Urinary bladder (tissue), 4 donors: ENCODE results near the gene UNC119B. TPM values are rescaled to one million over a fixed set of nuclear protein-coding genes. Genes with fewer than 3 reads are reported as not detected.

ENCODE experiments used
- DNase-seq: peaks from one replicate; pipeline ENCODE4 v3.0.0-alpha.2; 2015; ENCODE audit errors: extremely low spot score
- H3K27ac ChIP-seq: one replicate; pipeline ENCODE4 v1.5.1; 2013; ENCODE audit warnings: low read depth, mild to moderate bottlenecking, moderate library complexity
- H3K36me3 ChIP-seq: one replicate; pipeline ENCODE4 v1.6.1; 2013; ENCODE audit warnings: mild to moderate bottlenecking, moderate library complexity; ENCODE audit not compliant: insufficient read depth
- H3K4me1 ChIP-seq: one replicate; pipeline ENCODE4 v1.6.1; 2013; ENCODE audit warnings: mild to moderate bottlenecking, moderate library complexity; ENCODE audit not compliant: insufficient read depth
- H3K4me3 ChIP-seq: one replicate; pipeline ENCODE4 v1.5.1; 2013; ENCODE audit warnings: low read depth, low read length
- WGBS: extraction: QIAGEN DNeasy Blood & Tissue Kit; methylation state at CpG from one replicate; pipeline ENCODE4 v1.1.7; 2013; 5-methylcytosine and 5-hydroxymethylcytosine counted together
- polyA plus RNA-seq: library from polyadenylated mRNA; stranded (reverse); fragments of 200-250 nt; gene quantifications from one replicate; pipeline ENCODE4 v1.2.3, GENCODE V29; 2013
- total RNA-seq: library from RNA; depleted of rRNA; stranded (reverse); fragments of >200 nt; gene quantifications from one replicate; pipeline ENCODE4 v1.2.3, GENCODE V29; 2014
- donor health status: healthy with polysubstance abuse.
- donor health status: healthy.

The UNC119B gene
- total and polyA plus RNA-seq, 2 donors: 17.5 to 24.8 TPM

GRCh38 chr12:120680165-120680738 is 30.0 kb upstream of the UNC119B start:
- WGBS: 62% methylated on average over 5 of the region's 5 CpGs
- Histone ChIP-seq H3K36me3 (no peaks in the 10 kb centered on the region), H3K4me3 (no peak overlapping the region), H3K4me1 (no peaks in the 10 kb centered on the region), H3K27ac (no peak overlapping the region)
- DNase-seq: no peak

- WGBS: 69% methylated on average over 8 of the region's 8 CpGs
- DNase-seq: no peak
- Histone ChIP-seq H3K27ac (no peak overlapping the region), H3K4me1 (no peaks in the 10 kb centered on the region), H3K36me3 (no peaks in the 10 kb centered on the region), H3K4me3 (no peak overlapping the region)
Observed at GRCh38 chr12:120684523-120684932, 25.7 kb upstream of the UNC119B start.

- Histone ChIP-seq H3K27ac (no peak overlapping the region), H3K4me3 (no peak overlapping the region), H3K4me1 (peaks cover 1% of the 10 kb centered on the region), H3K36me3 (no peaks in the 10 kb centered on the region)
- 74% methylated on average over 3 of the region's 3 CpGs for WGBS
- DNase-seq: no peak
Observed at GRCh38 chr12:120685522-120685921, 24.7 kb upstream of the UNC119B start.

DNA sequence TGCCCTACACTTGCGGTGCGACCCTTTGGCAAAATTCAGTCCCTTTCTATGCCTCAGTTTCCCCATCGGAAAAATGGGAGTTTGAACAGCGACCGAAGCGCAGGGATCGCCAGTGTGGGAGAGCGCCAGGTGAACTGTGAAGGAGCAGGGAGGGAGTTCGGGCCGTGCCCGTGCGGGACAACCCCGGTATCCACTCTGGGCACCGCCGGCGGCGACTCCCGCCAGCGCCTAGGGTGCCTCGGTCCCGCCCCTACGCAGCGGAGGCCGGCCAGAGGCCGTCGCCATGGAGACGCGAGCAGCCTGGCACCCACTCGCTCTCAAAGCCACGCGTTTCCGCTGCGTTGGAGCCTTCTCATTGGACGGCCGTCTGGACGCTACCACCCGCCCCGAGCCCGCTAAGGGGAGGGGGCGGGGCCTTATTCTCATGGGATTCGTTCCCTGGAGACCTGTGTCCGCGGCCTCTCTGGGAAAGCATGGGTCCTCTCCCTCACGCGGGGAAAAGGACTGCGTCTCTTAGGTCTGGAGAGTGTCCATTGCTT is 24.0 kb upstream of the UNC119B start:
- peak; percentile 95 for DNase-seq
- Histone ChIP-seq H3K4me1 (peaks cover 2% of the 10 kb centered on the region), H3K36me3 (no peaks in the 10 kb centered on the region), H3K27ac (peak overlapping the region; percentile 55), H3K4me3 (peak overlapping the region; percentile 89)
- WGBS: under 1% methylated on average over 46 of the region's 46 CpGs

- Histone ChIP-seq H3K27ac (peak within 1 kb of the TSS; percentile 78), H3K36me3 (no peaks in the 10 kb centered on the region), H3K4me1 (peaks cover 2% of the 10 kb centered on the region), H3K4me3 (peak within 1 kb of the TSS; percentile 89)
- DNase-seq: peak; percentile 92
- under 1% methylated on average over 84 of the region's 84 CpGs for WGBS
Observed at GRCh38 chr12:120686690-120687577, 23.3 kb upstream of the UNC119B start, which contains the start of gene MLEC. Gene MLEC (plus strand): TSS chr12:120687149. CDS start chr12:120687297, 148 bp downstream.

- Histone ChIP-seq H3K36me3 (no peaks in the 10 kb centered on the region), H3K27ac (no peak overlapping the region), H3K4me1 (peaks cover 2% of the 10 kb centered on the region), H3K4me3 (peak overlapping the region; percentile 89)
- under 1% methylated on average over 31 of the region's 31 CpGs for WGBS
- no peak for DNase-seq
Observed at GRCh38 chr12:120687578-120688289, 22.5 kb upstream of the UNC119B start.

- peak overlapping the region; percentile 89 for H3K4me3 ChIP-seq
- 8% methylated on average over 6 of the region's 6 CpGs for WGBS
- H3K4me1 ChIP-seq: peaks cover 2% of the 10 kb centered on the region
- DNase-seq: no peak
- no peak overlapping the region for H3K27ac ChIP-seq
- no peaks in the 10 kb centered on the region for H3K36me3 ChIP-seq
Observed at GRCh38 chr12:120688527-120689071, 21.7 kb upstream of the UNC119B start.

GRCh38 chr12:120689397-120690082 is 20.7 kb upstream of the UNC119B start:
- Histone ChIP-seq H3K4me3 (no peak overlapping the region), H3K27ac (no peak overlapping the region), H3K4me1 (peaks cover 2% of the 10 kb centered on the region), H3K36me3 (peaks cover 2% of the 10 kb centered on the region)
- WGBS: 62% methylated on average over 6 of the region's 6 CpGs
- DNase-seq: no peak

- Histone ChIP-seq H3K4me3 (no peak overlapping the region), H3K27ac (no peak overlapping the region), H3K36me3 (peaks cover 5% of the 10 kb centered on the region), H3K4me1 (peaks cover 2% of the 10 kb centered on the region)
- 90% methylated on average over 2 of the region's 2 CpGs for WGBS
- no peak for DNase-seq
Observed at GRCh38 chr12:120690083-120690450, 20.2 kb upstream of the UNC119B start.

GRCh38 chr12:120690978-120691377 is 19.3 kb upstream of the UNC119B start:
- Histone ChIP-seq H3K36me3 (peaks cover 5% of the 10 kb centered on the region), H3K4me1 (peaks cover 2% of the 10 kb centered on the region), H3K27ac (no peak overlapping the region), H3K4me3 (no peak overlapping the region)
- DNase-seq: no peak
- 52% methylated on average over 3 of the region's 3 CpGs for WGBS

GRCh38 chr12:120692524-120693033 is 17.7 kb upstream of the UNC119B start:
- H3K36me3 ChIP-seq: peaks cover 5% of the 10 kb centered on the region
- DNase-seq: no peak
- no peak overlapping the region for H3K4me3 ChIP-seq
- 42% methylated on average over 11 of the region's 11 CpGs for WGBS
- H3K27ac ChIP-seq: no peak overlapping the region
- peaks cover 2% of the 10 kb centered on the region for H3K4me1 ChIP-seq

DNA sequence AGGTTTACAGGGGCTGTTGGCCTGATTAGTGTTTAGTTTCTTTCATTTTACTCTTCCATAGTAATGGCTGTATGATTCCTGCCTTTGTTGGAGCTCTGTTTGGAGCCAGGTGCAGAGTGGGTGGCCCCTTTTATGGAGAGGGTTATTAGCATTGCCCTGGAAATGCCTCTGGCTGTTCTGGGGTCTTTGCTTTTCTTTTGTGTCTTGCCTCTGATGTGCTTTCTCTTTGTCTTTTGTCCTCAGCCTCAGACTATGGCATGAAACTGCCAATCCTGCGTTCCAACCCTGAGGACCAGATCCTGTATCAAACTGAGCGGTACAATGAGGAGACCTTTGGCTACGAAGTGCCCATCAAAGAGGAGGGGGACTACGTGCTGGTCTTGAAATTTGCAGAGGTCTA is 16.4 kb upstream of the UNC119B start:
- Histone ChIP-seq H3K4me1 (peaks cover 2% of the 10 kb centered on the region), H3K36me3 (peaks cover 8% of the 10 kb centered on the region), H3K27ac (no peak overlapping the region), H3K4me3 (no peak overlapping the region)
- no peak for DNase-seq
- WGBS: 80% methylated on average over 4 of the region's 4 CpGs

DNA sequence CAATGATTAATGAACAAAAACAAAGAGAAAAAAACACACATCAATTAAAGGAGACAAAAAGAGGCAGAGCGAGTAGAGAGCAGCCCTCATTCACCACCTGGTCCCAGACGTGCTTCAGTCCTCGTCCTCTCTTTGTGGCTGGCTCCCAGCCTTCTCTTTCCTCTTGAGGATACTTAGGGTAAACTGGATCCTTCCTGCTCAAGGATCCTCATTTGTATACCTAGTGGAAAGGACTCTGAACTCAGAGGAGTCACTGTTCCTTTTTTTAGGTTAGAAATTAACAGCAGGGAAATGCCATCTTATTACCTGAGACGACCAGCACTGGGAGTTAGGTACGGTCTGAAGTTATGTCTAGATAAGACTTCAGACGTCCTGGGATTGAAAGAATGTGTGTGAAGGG is 13.6 kb upstream of the UNC119B start:
- Histone ChIP-seq H3K27ac (no peak overlapping the region), H3K4me1 (no peaks in the 10 kb centered on the region), H3K36me3 (peaks cover 11% of the 10 kb centered on the region), H3K4me3 (no peak overlapping the region)
- DNase-seq: no peak
- WGBS: 82% methylated on average over 6 of the region's 6 CpGs
